8988T (cell line): ENCODE data around the gene MTHFD1L.

ENCODE experiments used
- DNase-seq: peaks from one replicate; pipeline ENCODE4 v3.0.0; 2011

The MTHFD1L gene

DNA sequence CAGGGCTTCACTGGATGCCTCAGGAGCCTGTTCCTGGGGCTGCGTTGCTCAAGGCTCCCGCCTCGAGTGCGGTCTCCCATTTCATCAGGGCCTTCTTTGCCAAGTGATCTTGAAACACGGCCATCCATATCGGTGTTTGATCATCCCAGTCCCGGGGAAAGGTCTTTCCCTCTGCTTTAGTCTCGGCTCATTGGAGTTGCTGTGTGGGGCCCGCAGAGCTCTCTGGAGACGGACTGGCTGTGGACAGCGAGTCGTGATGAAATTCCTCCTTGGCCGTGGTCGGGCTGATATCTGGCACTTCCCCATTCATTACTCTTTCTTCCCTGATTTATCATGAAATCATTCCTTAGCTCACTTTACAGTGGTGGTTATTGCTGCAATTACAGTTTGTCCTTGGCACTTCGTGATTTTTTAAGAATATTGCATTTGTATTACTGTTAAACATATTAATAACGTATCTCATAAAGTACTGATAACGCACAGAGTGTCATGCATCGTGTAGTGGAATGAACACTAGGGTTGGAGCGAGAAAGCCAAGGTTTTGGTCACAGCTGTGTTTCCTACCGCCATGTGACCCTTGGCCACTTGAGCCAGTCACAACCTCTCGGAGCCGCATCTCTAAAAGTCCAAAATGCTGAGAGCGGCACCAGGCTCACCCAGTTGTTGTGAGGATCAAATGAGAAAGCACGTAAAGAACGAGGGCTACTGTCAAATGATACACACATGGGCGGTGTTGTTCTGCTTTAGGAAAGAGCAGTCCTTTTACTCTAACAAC, 71.8 kb downstream of the MTHFD1L start:
- no peak for DNase-seq

DNA sequence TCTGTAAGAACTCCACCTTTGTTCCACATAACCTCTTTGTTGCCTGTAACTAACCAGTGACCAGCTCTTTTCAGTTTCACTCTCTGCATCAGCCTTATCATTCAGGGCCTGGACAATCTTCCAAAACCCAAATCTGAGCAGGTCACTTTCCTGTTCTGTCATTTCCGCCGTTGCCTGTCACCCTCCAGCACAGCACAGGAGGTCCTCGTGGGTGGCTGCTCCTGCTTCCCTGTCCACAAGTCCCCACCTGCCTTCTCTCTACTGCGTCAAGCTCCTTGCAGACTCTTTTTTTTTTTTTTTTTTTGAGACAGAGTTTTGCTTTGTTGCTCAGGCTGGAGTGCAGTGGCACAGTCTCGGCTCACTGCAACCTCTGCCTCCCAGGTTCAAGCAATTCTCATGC, 73.9 kb downstream of the MTHFD1L start:
- no peak for DNase-seq

DNA sequence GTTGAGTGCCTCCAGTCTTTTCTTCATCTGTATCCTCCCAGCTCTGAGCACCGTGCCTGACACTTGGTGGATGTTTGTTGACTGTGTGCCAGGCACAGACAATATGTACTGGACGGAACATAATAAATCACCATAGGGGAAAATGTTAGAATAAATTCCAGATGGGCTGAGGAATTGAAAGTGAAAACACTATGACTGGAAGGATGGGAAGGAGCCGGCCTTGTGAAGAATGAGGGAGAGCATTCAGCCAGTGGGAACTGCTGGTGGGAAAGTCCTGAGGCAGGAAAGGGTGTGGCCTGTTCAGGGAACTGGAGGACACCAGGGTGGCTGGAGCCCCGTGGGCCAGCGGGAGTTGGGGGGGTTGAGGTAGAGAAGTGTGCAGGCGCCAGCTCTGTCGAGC, 75.4 kb downstream of the MTHFD1L start:
- no peak for DNase-seq

DNA sequence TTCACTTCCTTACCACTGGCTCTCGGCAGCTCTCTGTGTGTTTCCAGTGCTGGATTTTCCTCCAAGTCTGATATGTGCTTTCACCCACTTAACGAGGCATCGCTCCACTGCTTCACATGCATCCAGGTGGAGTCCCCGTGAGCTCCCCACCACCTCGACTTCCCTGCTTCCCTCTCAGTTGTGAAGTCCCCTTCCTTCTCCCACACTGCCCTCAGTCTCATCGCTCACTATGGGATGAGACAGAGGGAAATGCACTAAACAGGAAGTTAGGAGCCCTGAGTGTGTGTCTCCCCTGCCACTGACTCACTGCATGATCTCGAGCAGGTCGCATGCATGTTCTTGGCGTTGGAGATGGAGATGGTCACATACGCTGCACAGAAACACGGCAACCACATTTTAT, 84.0 kb downstream of the MTHFD1L start:
- no peak for DNase-seq

DNA sequence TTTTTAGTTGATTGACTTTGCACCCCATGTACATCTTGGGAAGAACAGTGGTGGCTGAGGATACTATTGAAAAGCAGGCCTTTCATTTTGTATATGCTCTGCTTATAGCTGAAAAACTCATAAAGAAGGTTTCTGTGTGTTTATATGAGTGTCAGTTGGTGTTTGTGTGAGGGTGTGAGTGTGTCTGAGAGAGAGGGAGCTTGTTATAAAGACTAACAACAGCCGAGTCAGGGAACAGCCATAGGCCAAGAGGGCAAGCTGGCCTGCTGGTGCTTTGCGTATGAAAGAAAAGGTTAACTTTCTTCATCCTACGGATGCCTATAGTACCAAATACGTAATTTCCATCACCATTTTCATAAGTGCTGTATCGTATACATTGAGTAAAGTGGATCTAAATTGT, 88.3 kb downstream of the MTHFD1L start:
- DNase-seq: no peak

DNA sequence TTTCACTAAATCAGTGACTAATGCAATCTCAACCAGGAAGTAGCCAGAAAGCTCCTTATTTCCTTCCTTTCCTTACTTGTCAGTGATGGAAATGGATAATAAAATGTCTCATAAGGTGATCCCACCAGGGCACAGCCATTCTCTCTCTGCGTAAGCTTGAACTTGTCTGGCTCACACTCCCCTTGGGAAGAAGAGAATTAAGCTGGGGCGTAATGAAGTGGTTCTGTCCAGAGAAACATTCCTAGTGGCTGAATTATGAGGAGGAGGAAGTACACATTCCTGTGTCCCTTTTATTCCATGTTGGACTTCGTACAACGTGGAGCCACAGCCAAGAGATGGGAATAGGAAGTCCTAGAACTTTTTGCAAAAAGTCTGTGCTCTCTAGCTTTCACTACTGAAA, 93.7 kb downstream of the MTHFD1L start:
- no peak for DNase-seq

DNA sequence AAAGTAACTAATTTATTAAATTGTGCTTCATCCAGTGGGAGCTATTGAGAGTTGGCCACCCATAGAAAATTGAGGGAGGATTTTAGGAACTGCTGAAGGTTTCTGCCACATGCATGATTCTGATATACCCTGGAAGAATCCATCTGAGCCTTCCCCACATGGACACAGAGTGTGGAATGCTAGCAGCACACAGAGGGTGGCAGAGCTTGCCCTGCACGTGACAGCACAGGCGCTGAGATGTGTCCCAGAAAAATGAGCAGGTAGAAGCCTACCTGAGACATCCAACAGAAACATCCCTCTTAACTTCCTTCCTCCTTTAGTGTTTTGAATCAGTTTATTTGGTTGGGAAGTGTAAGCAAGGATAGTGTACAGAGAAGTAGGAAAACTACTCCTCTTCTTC, 96.9 kb downstream of the MTHFD1L start:
- no peak for DNase-seq

DNA sequence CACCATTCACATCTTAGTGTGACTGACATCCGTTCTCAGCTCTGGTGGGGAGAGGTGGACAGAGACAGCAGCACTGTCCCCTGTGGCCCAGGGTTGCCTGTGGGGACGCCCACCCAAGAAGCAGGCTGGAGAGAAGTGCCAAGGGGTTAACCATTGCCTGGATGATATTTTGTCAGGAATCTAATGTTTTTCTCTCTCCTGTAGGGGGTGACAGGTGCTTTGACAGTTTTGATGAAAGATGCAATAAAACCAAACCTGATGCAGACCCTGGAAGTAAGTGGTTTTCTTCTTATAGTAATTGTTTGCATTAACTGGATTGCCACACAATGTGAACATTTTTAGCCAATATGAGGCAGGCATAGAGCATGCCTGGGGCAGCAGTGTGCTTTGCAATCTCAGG, 99.3 kb downstream of the MTHFD1L start:
- no peak for DNase-seq

DNA sequence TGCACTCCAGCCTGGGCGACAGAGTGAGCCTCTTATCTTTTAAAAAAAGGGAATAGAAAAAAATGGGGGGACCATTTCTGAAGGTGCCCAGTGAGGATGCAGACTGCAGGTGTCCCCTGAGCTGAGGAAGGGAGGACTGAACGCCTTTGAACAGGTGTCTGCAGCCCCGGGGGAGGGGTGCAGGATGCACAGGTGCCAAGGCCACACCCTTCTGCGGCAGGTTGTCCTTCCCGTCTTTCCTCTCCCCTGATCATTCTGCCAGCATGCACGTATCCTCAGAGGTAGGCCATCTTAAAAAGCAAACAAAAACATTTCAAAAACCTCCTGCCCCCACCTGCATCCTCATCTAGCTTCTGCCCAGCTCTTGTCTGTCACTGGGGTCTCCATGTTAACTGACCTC, 101.3 kb downstream of the MTHFD1L start:
- no peak for DNase-seq

DNA sequence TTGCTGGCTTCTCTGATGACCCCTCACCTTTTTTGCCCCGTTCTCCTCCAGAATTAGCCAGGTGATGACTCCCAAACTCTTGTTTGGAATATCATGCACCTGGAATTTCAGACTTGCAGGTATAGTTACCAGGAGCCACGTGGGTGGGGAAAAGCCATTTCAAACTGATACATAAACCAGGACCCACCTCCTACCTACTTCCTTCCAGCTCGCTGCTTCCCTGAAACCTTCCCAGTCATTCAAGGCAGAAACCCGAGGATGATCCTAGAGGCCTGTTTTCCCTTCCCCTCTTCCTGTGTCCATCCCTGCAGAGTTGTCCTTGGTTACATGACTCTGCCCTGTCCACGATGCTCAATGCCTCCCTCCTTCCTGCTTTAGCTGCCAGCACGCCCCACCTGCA, 101.9 kb downstream of the MTHFD1L start:
- no peak for DNase-seq

DNA sequence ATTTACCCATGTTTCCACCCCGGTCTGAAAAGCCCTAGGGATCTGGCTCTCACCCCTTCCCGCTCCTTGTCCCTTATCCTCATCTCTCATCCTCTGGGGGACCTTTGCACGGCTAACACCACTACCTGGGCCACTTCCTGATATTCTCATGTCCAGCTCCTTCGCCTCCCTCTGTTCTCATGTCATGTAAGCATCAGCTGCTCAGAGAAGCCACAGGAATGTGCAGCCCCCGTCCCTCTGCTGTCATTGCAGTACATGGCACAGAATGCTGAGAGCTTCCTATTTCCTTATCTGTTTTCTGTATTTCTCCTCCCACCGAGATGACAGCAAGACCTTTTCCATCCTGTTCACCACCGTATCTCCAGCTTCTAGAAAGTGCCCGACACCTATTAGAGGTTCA, 102.4 kb downstream of the MTHFD1L start:
- no peak for DNase-seq

DNA sequence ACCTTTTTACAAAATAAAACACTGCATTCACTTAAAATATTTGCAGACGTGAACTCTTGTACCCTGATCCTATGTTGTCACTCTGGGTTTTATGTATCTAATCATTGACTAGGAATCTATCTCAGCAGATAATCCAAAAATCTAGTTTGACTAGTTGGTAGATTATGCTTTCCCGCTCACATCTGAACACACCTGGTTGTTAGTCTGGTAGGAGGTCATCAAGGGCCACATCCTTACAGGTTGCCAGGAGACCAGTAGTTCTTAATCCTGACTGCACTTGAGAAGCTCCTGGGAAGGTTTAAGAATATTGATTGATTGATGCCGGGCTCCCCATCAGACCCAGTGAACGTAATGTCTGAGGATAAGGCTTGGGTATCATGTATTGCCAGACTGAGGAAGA, 104.4 kb downstream of the MTHFD1L start:
- DNase-seq: no peak

DNA sequence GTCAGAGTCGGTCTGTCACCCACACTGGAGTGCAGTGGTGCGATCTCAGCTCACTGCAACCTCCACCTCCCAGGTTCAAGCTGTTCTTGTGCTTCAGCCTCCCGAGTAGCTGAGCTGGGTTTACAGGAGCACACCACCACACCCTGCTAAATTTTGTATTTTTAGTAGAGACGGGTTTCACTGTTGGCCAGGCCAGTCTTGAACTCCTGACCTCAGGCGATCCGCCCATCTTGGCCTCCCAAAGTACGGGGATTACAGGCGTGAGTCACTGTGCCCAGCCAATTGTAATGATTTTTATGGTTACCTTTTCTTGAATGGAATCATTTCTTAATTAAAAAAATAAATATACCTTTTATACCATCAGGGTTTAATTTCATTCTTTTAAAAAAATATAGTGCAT, 105.7 kb downstream of the MTHFD1L start:
- no peak for DNase-seq

DNA sequence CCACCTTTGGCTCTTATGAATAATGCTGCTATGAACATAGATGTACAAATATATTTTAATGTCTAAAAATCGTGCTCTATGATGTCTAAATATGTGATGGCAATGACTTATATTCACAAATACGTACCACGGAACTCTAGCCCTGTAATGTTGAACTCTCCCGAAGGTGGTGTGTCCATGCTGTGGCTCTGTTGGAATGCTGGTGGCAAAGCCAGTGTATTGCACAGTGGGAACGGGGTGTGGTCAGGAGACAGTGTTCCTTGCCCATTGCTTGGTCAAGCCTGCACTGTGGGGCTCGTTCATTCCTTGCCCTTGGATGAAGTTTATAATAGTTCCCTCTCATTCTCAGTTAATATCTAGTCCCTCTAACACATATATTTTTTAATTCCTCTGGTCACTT, 109.6 kb downstream of the MTHFD1L start:
- no peak for DNase-seq

DNA sequence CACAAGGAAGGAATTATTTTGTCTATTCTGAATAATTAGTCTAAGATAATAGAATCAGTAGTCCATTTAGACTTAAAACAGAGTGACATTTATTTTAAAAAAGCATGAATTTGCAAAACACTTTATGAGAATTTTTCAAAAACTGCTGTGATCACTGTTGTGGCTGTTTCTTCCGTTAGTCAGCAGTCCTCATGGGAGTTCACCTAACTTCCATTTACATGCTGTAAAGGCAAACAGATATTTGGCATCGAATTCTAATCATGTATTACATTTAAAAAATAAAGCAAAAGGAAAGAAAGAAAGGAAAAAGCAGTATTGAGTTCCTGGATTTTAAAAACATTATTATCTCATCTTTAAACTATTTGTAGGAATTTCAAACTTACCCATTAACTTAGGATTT, 111.8 kb downstream of the MTHFD1L start:
- no peak for DNase-seq

DNA sequence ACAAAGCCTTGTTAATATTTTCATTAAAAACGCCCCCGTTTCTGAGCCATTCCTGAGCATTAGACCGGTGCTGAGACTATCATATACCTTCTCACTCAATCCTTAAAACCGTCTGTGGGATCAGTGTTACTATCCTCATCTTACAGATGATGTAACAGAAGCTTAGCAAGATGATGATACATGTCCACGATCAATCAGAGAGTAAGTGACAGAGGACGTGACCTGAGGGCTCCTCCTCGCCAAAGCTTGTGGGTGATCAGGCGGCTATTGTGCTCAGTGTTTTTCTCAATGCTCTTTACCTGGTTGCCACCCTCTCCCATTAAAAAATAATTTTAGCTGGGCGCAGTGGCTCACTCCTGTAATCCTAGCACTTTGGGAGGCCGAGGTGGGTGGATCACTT, 113.1 kb downstream of the MTHFD1L start:
- no peak for DNase-seq

DNA sequence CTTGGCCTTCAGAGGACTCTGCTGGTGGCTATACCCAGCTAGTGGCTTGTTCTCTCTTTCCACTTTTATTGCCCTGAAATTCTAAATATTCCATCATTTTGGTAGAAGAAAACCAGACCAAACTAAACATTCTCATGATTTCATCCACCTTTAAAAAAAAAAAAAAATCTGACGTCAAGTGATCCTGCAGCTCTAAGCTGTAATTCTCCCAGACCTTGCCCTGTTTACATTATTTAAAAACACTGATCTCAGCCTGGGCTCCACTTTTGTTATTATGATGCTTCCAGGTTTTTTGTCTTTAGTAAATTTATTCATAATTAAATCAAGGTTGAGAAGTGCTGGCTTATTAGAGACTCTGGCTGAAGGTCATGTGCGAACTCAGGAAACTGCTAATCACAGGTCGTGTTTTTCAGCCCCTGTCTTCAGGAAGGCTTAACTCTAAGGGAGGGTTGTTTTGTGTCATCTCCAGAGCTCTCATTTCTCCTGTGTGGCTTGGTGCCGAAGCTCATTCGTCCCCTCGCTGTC, 114.4 kb downstream of the MTHFD1L start:
- no peak for DNase-seq

DNA sequence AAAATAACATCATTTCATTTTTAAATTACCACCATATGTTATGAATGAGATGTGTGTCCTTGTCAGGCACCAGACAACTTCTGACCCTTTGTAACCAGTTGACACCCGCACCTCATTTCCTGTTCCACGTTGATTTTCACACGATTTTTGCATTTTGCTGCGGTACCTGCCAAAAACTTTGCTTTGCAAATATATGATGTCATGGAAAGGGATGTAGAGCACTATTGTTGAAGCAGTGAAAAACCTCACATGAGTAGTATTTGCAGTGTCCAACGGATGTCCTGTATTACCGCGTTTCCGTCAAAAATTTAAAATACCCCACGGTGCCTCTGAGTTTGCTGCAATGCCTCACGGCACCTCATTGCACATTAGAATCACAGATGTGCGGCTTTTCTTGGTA, 115.6 kb downstream of the MTHFD1L start:
- no peak for DNase-seq

DNA sequence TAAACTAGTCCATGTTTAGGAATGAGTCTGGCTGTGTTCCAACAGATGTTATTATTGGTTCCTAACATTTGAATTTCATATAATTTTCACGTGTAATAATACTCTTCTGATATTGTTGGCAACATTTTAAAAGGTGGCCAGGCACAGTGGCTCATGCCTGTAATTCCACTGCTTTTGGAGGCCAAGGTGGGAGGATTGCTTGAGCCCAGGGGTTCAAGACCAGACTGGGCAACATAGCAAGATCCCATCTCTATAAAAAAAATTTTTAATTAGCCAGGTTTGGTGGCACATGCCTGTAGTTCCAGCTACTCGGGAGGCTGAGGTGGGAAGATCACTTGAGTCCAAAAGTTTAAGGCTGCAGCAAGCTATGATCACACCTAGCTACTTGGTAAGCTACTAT, 116.2 kb downstream of the MTHFD1L start:
- no peak for DNase-seq

DNA sequence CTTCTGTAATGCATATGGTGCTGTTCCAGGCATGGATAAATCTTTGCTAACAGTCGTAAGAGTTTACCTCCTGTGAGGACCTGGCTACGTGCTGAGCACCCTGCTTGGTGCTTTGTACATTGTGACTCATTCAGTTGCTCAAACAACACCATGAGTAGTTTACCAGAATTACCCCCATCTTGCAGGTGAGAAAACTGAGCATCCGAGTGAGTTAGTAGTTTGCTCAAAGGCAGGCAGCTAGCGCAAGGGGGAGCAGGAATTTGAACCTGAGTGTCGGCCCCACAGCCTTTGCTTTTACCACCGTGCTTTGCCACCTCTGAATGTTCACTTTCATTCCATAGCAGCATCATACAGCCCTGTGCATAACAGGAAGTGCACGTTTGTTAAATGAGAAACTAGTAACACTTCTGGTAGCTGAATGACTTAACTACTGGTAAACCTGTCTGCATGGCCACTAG, 121.9 kb downstream of the MTHFD1L start:
- DNase-seq: no peak

DNA sequence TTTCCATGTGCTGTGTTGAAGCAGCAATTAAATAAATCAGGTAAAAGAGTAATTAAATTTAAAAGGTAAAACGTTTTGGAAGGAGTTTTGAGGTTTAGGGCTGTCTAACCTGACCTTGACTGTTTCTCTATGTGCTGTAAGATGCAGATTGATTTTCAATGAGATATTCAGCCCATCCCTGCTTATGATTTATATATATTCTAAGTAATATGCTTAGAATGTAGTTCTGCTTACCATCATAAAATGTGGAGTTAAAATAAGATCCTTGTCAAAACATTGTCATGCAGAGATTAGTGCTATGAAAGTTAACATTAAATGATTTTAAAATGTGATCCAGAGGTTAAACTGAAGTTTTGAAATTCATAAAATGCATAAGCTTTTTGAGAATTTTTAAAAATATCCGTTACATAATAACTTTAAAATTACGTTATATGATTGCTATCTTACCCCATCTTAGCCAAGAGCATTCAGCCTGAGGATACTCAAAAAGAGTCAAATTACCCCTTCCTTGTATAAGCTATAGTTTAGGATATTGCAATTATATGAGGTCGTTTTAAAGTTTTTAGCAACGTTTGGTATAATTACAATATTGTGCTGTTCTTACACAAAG, 122.5 kb downstream of the MTHFD1L start:
- DNase-seq: no peak

DNA sequence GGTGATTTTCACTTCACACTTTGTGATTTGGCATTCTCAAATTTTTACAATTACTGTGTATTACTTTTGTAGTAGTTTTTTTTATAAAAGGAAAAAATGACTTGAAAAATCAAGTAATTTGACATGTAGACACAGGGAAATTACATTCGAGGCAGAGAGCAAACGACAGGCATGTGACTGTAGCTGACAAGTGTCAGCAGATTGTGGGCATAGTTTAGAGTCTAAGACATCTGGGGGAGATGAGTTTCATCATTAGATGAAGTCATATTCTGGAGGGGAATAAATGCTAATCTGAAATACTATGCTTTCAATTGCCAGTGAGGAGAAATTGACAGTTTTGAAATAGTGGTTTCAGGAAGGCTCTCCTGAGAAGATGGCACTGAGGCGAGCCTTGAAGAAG, 126.0 kb downstream of the MTHFD1L start:
- DNase-seq: no peak

DNA sequence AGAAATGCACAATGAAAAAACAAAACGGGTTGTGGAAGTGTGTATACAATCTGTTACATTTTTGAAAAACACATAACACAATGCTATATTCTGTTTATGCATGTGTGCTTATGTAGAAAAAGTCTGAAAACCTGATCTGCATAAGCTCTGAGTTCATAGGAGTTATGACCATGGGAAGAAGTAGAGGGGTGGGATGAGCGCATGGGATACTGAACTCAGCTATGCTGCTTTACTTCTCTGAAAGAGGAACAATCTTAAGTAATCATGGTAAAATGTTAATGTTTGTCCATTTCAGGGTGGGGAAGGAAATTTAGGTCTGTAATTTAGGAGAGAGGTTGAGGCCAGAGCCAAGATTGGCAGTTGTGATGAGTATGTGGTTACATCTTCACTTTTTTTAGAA, 126.8 kb downstream of the MTHFD1L start:
- DNase-seq: no peak

DNA sequence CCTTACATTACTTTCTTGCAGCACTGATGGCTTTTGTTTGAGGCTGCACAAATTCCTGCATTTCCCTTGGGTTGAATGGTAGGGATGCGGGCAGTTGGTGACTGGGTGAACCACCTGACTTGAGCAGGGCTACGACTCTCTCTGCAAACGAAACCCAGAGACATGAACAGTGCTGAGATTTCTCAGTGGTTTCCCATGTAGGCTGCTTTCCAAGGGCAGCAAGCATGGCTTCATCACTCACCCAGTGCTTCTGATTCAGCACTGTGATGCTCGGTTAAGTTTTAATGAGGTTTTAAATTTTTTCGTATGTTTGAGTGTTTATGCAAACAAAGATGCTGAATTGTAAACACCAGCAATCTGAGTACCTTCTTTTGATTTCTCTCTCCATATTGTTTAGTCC, 127.2 kb downstream of the MTHFD1L start:
- no peak for DNase-seq

DNA sequence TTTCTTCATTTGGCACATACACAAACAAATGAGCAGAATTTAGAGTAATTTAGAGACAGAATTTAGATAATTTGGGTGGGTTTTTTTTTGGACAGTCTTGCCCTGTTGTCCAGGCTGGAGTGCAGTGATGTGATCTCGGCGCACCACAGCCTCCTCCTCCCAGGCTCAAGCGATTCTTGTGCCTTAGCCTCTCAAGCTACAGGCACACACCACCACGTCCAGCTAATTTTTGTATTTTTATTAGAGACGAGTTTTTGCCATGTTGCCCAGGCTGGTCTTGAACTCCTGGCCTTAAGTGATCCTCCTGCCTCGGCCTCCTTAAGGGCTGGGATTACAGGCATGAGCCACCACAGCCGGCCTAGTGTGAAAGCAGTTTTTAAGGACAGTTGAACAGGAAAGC, 127.8 kb downstream of the MTHFD1L start:
- DNase-seq: no peak
